ENCODE data around the gene ZNRF1. TPM values are rescaled to one million over a fixed set of nuclear protein-coding genes. Genes with fewer than 3 reads are reported as not detected.
"Not testable (repeated sequence)": the region's sequence is repeated elsewhere in the genome, so short reads cannot be mapped to it uniquely, and the experiment has no call there.

Gene ZNRF1
- total RNA-seq, 4 donors from 2014 or later = 12.8 to 24.1 (median 19.0) TPM

DNA sequence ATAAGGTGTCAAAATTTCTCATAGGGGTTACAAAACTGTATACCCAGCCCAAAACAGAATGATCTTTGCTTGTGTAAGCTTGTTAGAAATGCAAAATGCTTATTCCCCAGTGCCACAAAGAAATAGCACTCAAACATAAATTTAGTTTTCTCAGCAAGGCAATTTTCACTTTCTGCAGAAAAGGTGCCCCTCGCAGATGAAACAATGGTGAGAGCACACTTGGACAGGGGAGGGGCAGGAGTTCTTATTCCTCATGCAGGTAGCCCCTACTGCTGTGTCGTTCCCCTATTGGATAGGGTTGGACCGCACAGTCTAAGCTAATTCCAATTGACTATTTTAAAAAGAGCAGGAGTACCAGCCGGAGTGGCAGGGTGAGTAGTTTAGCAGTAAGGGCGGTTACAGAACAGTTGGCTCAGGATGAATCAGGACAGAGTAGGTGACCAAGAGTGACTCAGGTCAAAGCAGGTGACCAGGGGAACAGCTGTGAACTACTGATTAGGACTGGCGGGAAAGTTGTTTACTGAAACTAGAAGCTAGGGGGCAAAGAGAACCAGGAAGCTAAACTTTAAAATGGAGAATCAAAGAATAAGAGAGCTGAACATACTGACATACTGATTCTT is 123.2 kb downstream of the ZNRF1 start:
- peaks cover 0 to 3% (median 0%) of the 10 kb centered on the region in 3 donors for H3K4me1 ChIP-seq
- no peak overlapping the region for H3K4me3 ChIP-seq
- H3K27ac ChIP-seq = no peak overlapping the region
- ATAC-seq = no peak
- H3K27me3 ChIP-seq = no peaks in the 10 kb centered on the region
- TF ChIP-seq, protein P1, sequence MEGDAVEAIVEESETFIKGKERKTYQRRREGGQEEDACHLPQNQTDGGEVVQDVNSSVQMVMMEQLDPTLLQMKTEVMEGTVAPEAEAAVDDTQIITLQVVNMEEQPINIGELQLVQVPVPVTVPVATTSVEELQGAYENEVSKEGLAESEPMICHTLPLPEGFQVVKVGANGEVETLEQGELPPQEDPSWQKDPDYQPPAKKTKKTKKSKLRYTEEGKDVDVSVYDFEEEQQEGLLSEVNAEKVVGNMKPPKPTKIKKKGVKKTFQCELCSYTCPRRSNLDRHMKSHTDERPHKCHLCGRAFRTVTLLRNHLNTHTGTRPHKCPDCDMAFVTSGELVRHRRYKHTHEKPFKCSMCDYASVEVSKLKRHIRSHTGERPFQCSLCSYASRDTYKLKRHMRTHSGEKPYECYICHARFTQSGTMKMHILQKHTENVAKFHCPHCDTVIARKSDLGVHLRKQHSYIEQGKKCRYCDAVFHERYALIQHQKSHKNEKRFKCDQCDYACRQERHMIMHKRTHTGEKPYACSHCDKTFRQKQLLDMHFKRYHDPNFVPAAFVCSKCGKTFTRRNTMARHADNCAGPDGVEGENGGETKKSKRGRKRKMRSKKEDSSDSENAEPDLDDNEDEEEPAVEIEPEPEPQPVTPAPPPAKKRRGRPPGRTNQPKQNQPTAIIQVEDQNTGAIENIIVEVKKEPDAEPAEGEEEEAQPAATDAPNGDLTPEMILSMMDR (IDR thresholded peaks at IDR 0.05) = no peak
- TF ChIP-seq POLR2A (IDR thresholded peaks at IDR 0.05) (no peak), EP300 (IDR thresholded peaks at IDR 0.05) (no peak), POLR2AphosphoS5 (IDR thresholded peaks at IDR 0.05) (no peak)
- no peaks in the 10 kb centered on the region for H3K36me3 ChIP-seq
- peaks cover 0 to 18% (median 0%) of the 10 kb centered on the region in 3 donors for H3K9me3 ChIP-seq
- 88 to 96% methylated on average over 3 of the region's 6 CpGs for WGBS, 2 donors (ENCODE audit: low coverage in 1 of 2)

DNA sequence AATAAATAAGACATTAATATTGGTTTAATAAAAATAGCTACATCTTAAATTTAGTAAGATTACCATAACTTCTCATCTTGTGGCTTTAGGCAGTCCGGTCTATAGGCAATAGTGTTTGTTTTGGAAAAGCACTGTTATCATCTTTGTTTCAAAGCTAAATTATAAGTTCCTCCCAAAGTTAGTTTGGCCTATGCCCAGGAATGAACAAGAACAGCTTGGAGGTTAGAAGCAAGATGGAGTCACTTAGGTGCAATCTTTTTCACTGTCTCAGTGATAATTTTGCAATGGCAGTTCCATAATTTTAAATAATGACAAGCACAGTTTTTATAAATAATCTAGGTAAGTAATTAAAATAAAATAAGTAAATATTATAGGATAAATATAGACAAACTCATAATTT is 123.8 kb downstream of the ZNRF1 start:
- H3K9me3 ChIP-seq = peaks cover 0 to 23% (median 0%) of the 10 kb centered on the region in 3 donors
- no peak overlapping the region for H3K27ac ChIP-seq
- no peak overlapping the region for H3K4me3 ChIP-seq
- no peaks in the 10 kb centered on the region for H3K27me3 ChIP-seq
- TF ChIP-seq, protein P1 (IDR thresholded peaks at IDR 0.05) = no peak
- TF ChIP-seq POLR2A (IDR thresholded peaks at IDR 0.05) (no peak), POLR2AphosphoS5 (IDR thresholded peaks at IDR 0.05) (no peak), EP300 (IDR thresholded peaks at IDR 0.05) (no peak)
- no peaks in the 10 kb centered on the region for H3K36me3 ChIP-seq
- no peak for ATAC-seq
- no peaks in the 10 kb centered on the region for H3K4me1 ChIP-seq
- 95 to 100% methylated on average over 1 of the region's 1 CpG for WGBS, 2 donors (ENCODE audit: low coverage in 1 of 2)

DNA sequence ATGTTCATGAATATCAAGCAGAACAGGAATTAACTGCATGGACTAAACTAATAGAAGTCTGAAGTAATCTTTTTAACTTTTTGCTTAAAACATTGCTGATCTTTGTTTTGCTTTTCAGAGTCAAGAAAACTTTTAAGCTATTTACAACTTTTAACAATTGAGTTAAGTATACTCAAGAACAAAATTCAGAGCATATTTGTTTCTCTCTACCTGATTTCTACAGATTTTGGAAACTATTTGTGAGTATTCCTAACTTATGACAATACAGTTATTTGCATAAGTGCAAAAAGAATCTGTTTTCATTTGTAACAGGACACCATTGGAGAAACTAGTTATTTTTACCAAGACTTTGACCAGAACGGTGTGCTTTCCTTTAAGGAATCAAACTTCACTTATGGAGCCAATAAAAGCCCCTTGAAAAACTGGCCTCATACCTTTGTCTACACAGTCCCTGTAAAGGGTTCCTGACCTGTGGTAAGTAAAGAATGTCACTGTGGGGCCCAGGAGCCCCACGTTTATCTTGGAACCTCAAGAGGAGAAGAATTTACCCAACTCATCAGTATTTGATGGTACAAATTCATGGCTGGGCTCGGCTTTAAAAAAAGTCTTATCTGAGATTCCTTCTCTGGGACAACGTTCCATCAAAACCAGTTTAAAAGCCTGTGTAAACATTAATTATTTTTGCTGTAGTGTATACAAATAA is 129.0 kb downstream of the ZNRF1 start:
- H3K36me3 ChIP-seq = no peaks in the 10 kb centered on the region
- no peak for TF ChIP-seq POLR2A (IDR thresholded peaks at IDR 0.05)
- TF ChIP-seq POLR2AphosphoS5 (IDR thresholded peaks at IDR 0.05) = no peak

DNA sequence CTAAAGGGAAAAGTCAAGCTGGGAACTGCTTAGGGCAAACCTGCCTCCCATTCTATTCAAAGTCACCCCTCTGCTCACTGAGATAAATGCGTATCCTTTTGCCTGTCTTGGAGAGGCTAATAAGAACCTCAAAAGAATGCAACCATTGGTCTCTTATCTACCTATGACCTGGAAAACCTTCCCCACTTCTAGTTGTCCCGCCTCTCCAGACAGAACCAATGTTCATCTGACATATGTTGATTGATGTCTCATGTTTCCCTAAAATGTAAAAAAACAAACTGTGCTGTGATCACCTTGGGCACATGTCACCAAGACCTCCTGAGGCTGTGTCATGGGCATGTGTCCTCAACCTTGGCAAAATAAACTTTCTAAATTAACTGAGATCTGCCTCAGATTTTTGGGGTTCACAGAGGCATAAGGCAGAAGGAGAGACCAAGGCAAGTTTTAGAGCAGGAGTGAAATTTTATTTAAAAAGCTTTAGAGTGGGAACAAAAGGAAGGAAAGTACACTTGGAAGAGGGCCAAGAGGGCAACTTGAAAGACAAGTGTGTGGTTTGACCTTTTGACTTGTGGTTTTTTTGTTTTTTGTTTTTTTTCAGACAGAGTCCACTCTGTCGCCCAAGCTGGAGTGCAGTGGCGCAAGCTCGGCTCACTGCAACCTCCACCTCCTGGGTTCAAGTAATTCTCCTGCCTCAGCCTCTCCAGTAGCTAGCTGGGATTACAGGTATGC is 130.8 kb downstream of the ZNRF1 start:
- H3K4me1 ChIP-seq, H3K27me3 ChIP-seq, H3K27ac ChIP-seq, H3K36me3 ChIP-seq, H3K4me3 ChIP-seq, H3K9me3 ChIP-seq, ATAC-seq: not testable (repeated sequence)
- 76 to 88% methylated on average over 5 of the region's 5 CpGs for WGBS, 2 donors (ENCODE audit: low coverage in 1 of 2)

More for the DNA sequence above, 129.0 kb downstream of the ZNRF1 start:
- no peaks in the 10 kb centered on the region for H3K4me1 ChIP-seq
- H3K27ac ChIP-seq = no peak overlapping the region
- H3K4me3 ChIP-seq = no peak overlapping the region
- peaks cover 0 to 9% (median 0%) of the 10 kb centered on the region in 3 donors for H3K9me3 ChIP-seq
- no peaks in the 10 kb centered on the region for H3K27me3 ChIP-seq
- WGBS, 2 donors (ENCODE audit: low coverage in 1 of 2) = 61 to 69% methylated on average over 4 of the region's 4 CpGs
- no peak for ATAC-seq

DNA sequence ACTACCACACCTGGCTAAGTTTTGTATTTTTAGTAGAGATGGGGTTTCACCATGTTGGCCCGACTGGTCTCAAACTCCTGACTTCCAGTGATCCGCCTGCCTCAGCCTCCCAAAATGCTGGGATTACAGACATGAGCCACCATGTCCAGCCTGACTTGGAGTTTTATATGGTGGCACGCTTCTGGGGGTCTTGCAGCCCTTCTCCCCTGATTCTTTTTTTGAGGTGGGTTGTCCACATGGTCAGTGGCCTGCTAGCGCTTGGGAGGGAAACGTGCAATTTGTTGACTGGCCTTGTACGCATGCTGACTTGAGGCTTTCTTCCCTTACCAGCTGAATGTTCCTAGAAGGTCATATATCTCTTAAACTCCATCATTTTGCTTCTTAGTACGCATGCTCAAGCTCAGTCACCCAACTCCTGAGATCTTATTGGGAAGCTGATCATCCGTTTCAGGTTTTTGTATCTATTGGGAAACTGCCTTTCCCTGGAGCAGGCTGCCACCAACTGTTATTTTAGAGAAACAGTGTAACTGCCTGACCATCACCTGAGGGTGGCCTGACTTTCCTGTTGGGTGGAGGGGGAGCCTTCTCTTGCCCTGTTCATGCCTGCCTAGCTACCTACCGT is 131.4 kb downstream of the ZNRF1 start:
- Histone ChIP-seq H3K27ac (no peak overlapping the region), H3K4me1 (no peaks in the 10 kb centered on the region), H3K27me3 (no peaks in the 10 kb centered on the region), H3K4me3 (no peak overlapping the region), H3K9me3 (peaks cover 0 to 9% (median 0%) of the 10 kb centered on the region in 3 donors), H3K36me3 (no peaks in the 10 kb centered on the region)
- TF ChIP-seq POLR2A (IDR thresholded peaks at IDR 0.05) (no peak), EP300 (IDR thresholded peaks at IDR 0.05) (no peak)
- no peak for ATAC-seq
- WGBS, 2 donors (ENCODE audit: low coverage in 1 of 2) = 75 to 76% methylated on average over 6 to 9 of the region's 9 CpGs

DNA sequence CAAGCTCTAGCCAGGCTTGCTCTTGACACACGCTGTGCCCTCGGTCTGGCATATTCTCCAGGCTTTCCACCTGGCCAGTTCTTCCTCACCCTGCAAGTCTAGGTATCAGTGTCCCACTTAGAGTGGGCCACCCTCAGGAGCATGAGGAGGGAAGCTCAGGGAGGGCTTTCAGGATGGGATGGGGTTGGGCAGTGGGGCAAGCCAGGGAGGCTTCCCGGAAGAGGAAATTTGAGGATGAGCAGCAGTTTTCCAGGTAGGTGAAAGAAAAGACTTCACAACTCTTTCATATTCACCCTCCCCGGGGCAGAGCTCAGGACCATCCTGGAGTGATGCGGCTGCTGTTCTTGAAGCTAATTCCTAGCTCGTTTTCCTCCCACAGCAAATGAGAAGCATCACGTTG is 132.3 kb downstream of the ZNRF1 start:
- ATAC-seq = no peak
- Histone ChIP-seq H3K4me1 (no peaks in the 10 kb centered on the region), H3K36me3 (no peaks in the 10 kb centered on the region), H3K9me3 (peaks cover 0 to 9% (median 0%) of the 10 kb centered on the region in 3 donors), H3K4me3 (no peak overlapping the region), H3K27ac (no peak overlapping the region), H3K27me3 (no peaks in the 10 kb centered on the region)
- TF ChIP-seq, protein P1 (IDR thresholded peaks at IDR 0.05) = no peak
- TF ChIP-seq POLR2AphosphoS5 (IDR thresholded peaks at IDR 0.05) (no peak), POLR2A (IDR thresholded peaks at IDR 0.05) (no peak), EP300 (IDR thresholded peaks at IDR 0.05) (no peak)
- 68 to 71% methylated on average over 6 of the region's 7 CpGs for WGBS, 2 donors (ENCODE audit: low coverage in 1 of 2)
